Dendritic cell treated with granulocyte-macrophage colony-stimulating factor and Interleukin-4, amounts not matched to agents 40 ng/mL and 50 ng/mL, for 4 days (primary cell): Measurements from ENCODE around the gene COPZ1.
"Not testable (repeated sequence)": the region's sequence is repeated elsewhere in the genome, so short reads cannot be mapped to it uniquely, and the experiment has no call there.

Experiments
- H3K27ac Mint-ChIP-seq: one replicate; pipeline ENCODE4 v1.8.0; 2022; ENCODE audit warnings: mild to moderate bottlenecking, mixed read lengths
- H3K27me3 Mint-ChIP-seq: one replicate; pipeline ENCODE4 v1.8.0; 2022; ENCODE audit warnings: mild to moderate bottlenecking, mixed read lengths
- H3K36me3 Mint-ChIP-seq: one replicate; pipeline ENCODE4 v1.8.0; 2022; ENCODE audit warnings: low read depth, mixed read lengths
- H3K4me1 Mint-ChIP-seq: one replicate; pipeline ENCODE4 v1.8.0; 2022; ENCODE audit warnings: low read depth, mixed read lengths
- H3K4me3 Mint-ChIP-seq: one replicate; pipeline ENCODE4 v1.8.0; 2022; ENCODE audit warnings: mild to moderate bottlenecking, moderate library complexity, mixed read lengths
- H3K9me3 Mint-ChIP-seq: one replicate; pipeline ENCODE4 v1.8.0; 2022; ENCODE audit warnings: mixed read lengths
- intact Hi-C: fragments of 100-400 bp; cut with micrococcal nuclease; formaldehyde crosslinking; loops from one replicate; pipeline ENCODE4 v1.15.0; 2022

The COPZ1 gene

DNA sequence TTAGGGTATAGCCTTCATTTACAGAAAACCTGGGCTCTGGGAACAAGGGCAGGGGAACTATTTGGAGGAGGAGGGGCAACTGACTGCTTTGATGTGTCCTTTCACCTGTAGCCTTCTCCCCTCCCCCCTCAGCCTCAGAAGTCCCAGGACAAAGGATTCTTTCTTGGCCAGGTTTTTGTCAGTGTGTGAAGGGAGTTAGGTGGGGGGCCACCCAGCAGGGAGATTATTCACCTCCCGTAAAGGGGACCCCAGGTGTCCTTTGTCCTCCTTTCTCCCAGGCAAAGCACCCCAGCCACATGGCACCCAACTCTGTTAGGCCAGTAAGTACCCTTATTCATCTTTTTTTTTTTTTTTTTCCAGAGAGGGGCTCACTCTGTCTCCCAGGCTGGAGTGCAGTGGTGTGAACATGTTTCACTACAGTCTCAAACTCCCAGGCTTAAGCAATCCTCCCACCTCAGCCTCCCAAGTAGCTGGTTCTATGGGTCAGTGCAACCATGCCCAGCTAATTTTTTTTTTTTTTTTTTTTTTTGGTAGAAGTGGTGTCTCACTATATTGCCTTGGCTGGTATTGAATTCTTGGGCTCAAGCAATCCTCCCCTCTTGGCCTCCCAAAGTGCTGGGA, 23.4 kb upstream of the COPZ1 start:
- H3K27me3 Mint-ChIP-seq = no peaks in the 10 kb centered on the region
- H3K36me3 Mint-ChIP-seq = peaks cover 27% of the 10 kb centered on the region
- H3K4me1 Mint-ChIP-seq = peaks cover 86% of the 10 kb centered on the region
- H3K4me3 Mint-ChIP-seq = peak overlapping the region; percentile 91
- peak overlapping the region; percentile 82 for H3K27ac Mint-ChIP-seq
- H3K9me3 Mint-ChIP-seq = no peaks in the 10 kb centered on the region
- intact Hi-C loops = no loop called here

DNA sequence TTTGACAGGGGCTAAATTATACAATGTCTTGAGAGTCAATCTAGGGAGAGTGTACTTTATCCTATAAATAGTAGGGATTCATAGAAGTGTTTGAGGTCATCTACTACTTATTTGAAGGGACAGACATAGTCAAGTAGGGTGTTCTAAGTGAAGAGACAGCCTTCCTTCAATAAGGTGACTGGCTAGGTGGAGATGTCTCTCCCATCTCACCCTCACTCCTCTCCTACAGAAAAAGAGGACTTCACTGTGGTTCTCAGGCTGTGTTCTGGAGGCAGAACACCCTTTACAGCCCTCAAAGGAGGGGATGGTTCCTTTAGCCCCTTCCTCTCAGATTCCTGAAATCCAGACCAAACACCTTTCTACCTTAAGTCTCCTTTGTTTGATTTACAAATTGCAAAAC, 21.3 kb upstream of the COPZ1 start:
- H3K4me3 Mint-ChIP-seq = no peak overlapping the region
- intact Hi-C loops = no loop called here
- peak overlapping the region; percentile 95 for H3K27ac Mint-ChIP-seq
- H3K36me3 Mint-ChIP-seq = peaks cover 23% of the 10 kb centered on the region
- H3K27me3 Mint-ChIP-seq = no peaks in the 10 kb centered on the region
- H3K4me1 Mint-ChIP-seq = peaks cover 85% of the 10 kb centered on the region
- no peaks in the 10 kb centered on the region for H3K9me3 Mint-ChIP-seq

DNA sequence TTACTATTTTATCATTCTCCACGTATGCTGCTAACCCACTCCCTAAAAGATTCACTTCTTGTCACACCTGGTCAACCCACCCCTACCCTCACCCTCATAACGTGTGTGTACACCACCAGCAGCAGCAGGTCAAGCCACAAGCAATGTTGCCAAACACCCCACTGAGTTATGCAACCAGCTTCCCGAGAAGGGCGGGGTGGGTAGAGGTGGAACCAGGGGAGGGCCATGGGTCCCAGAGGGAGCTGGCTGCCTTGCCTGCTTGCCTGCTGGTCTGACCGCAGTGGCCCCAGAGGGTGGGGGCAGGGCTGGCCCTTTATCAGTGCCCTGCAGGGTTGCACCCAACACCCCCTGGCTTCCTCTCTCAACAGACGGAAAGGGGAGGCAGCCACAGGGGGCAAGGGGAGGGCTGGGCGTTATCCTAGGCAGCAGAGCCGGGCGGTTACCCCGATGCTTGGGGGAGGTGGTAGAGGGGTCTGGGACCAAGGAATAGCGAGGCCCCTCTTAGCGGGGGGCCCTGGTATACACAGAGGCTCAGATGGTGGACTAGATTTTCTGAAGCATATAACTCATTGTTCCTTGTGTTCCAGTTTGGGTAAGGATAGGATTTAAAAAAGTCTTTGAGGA, 20.6 kb upstream of the COPZ1 start:
- Mint-ChIP-seq H3K4me3 (peak overlapping the region; percentile 80), H3K9me3 (no peaks in the 10 kb centered on the region), H3K27ac (peak overlapping the region; percentile 95), H3K36me3 (peaks cover 17% of the 10 kb centered on the region), H3K27me3 (no peaks in the 10 kb centered on the region), H3K4me1 (peaks cover 79% of the 10 kb centered on the region)
- intact Hi-C loops = no loop called here

DNA sequence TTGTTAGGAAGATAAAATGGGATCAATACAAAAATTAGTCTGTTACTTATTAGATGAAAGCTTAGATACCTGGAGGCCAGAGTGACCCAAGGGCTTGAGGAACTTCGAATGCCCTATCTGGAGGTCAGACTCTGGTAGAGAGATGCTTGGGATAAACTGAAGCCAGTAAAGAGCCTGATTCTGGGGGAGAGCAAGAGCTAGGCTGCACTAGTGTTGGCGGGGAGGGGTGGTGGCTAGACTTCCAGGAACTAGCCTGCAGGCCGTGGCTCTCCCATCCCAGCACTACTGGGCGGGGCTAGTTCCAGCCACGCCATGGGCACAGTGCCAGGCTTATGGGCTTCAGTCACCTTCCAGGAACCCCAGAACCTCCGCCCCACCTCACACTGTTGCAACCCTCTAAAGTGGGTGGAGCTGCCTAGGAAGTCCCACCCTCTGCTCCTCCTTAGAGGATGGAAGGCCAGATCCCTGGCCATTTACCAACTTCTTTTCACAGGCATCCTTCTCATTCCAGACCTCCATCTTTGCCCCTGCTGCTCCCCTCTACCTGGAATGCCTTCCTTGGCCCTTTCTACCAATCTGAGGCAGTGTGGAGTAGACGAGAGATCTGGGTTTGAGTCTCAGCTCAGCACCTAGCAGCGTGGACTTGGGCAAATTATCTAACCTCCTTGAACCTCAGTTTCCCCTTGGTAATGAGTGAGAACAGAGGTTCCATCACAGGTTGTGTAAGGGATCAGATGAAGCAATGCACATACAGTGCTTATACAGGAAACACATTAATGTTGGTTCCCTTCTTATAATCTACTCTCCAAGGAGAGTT, 17.8 kb upstream of the COPZ1 start:
- Mint-ChIP-seq H3K4me3 (peak overlapping the region; percentile 55), H3K9me3 (no peaks in the 10 kb centered on the region), H3K4me1 (peaks cover 53% of the 10 kb centered on the region), H3K27ac (peak overlapping the region; percentile 95), H3K27me3 (no peaks in the 10 kb centered on the region), H3K36me3 (no peaks in the 10 kb centered on the region)
- intact Hi-C loops = loop anchor here (1.0 kb wide), 1 partner anchor 8 kb away; no protein-coding TSS in a partner anchor

DNA sequence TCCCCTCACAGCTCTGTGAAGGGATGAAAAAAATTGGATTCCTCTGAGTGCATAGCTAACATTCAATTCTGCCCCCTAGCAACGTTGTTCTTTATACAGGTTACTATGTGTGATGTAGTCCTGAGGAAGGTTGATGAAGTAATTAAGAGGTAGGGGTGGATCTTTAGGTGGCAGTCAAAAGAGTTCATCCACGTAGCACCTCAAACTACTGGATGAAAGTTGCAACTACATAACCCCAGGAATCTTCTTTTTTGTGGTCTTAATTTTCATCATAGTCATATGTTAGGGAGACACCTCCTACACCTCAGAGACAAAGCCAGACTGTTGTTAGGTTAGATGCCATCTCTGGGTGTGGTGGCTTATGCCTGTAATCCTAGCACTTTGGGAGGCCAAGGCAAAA, 13.9 kb upstream of the COPZ1 start:
- H3K4me3 Mint-ChIP-seq = no peak overlapping the region
- H3K4me1 Mint-ChIP-seq = peaks cover 26% of the 10 kb centered on the region
- no peaks in the 10 kb centered on the region for H3K36me3 Mint-ChIP-seq
- no peak overlapping the region for H3K27ac Mint-ChIP-seq
- no peaks in the 10 kb centered on the region for H3K9me3 Mint-ChIP-seq
- no peaks in the 10 kb centered on the region for H3K27me3 Mint-ChIP-seq
- intact Hi-C loops = no loop called here

DNA sequence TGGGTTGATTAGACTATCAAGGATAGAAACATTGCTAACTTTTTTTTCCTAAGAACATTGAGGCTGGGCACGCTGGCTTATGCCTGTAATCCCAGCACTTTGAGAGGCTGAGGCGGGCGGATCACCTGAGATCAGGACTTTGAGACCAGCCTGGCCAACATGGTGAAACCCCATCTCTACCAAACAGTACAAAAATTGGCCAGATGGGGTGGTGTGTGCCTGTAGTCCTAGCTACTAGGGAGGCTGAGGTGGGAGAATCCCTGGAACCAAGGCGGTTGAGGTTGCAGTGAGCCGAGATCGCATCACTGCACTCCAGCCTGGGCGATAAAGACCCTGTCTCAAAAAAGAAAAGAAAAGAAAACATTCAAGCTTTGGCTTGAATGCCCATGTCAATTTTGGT, 12.6 kb upstream of the COPZ1 start:
- intact Hi-C loops, H3K9me3 Mint-ChIP-seq, H3K27me3 Mint-ChIP-seq, H3K27ac Mint-ChIP-seq, H3K36me3 Mint-ChIP-seq, H3K4me3 Mint-ChIP-seq: not testable (repeated sequence)
- peaks cover 13% of the 10 kb centered on the region for H3K4me1 Mint-ChIP-seq

DNA sequence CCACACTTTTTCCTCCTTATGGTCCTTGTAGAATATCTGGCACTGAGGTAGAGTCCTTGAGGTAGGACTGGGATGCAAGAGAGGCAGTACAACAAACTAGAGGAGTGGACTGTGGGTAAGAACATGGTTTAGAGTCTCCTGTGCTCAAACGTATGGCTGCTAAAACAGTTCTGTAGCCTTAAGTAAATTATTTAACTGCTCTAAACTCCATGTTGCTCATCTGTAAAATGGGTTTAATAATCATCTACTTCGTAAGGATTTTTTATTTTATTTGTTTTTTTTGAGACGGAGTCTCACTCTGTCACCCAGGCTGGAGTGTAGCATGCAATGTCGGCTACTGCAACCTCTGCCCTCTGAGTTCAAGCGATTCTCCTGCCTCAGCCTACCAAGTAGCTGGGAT, 3.6 kb upstream of the COPZ1 start:
- H3K36me3 Mint-ChIP-seq = peaks cover 8% of the 10 kb centered on the region
- H3K27me3 Mint-ChIP-seq = no peaks in the 10 kb centered on the region
- H3K4me3 Mint-ChIP-seq = no peak overlapping the region
- no peak overlapping the region for H3K27ac Mint-ChIP-seq
- intact Hi-C loops = no loop called here
- H3K4me1 Mint-ChIP-seq = peaks cover 29% of the 10 kb centered on the region
- no peaks in the 10 kb centered on the region for H3K9me3 Mint-ChIP-seq

DNA sequence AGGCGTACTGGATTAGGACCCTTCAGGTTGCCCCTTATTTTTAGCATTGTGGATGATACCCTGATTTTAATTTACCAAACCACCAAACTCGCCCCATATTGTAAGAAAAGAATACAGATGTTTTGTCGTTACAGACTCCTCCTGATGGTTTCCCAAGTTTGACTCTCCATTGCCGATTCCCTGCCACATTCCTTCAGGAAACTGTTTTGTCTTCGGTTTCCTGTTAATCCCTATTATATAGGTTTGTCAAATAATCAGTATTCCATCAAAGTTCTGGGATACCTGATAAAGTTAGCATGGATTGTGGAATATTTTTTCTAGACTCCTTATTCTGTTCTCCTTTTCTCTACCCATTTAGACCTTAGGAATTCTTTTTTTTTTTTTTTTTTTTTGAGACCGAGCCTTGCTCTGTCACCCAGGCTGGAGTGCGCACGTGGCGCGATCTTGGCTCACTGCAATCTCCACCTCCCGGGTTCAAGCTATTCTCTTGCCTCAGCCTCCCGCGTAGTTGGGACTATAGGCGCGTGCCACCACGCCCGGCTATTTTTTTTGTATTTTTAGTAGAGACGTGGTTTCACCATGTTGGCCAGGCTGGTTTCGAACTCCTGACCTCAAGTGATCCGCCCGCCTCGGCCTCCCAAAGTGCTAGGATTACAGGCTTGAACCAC, 645 bp downstream of the COPZ1 start:
- intact Hi-C loops = loop anchor here (5.0 kb wide), 1 partner anchor 42 kb away; no protein-coding TSS in a partner anchor

DNA sequence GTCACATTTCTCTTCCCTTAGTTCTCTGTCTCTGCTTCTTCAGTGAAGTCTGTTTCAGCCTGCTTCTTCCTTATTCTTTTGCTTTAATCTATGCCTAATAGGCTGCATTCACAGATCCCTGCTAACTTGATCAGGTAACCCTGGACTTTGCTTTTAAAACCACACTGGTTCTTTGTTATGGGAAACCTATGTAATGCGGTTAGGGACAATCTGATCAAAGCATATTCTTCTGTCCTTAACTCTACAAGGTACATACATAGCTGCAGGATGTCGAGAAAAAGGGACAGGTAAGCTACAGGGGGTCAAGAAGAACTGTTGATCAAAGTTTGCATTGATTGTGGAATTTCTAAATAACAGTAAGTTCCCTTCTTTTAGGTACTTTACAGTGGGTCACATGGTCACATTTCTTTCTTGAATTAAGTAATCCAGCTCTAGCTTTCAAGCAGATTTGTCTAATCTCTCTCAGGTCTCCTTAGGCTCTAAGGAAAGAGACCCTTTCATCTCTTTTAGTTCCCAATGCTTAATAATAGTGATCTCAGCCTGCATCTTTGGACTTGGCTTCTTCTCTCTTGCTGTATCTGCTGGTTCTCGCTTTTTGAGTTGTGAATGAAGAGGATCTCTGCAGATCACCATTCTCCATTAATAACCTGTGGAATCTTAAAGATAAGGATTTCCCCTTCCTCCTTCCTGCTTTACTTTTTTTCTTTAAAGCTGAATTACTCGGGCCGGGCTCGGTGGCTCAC, 3.8 kb downstream of the COPZ1 start:
- Mint-ChIP-seq H3K27me3 (no peaks in the 10 kb centered on the region), H3K9me3 (no peaks in the 10 kb centered on the region), H3K27ac (peak overlapping the region; percentile 76), H3K36me3 (peaks cover 37% of the 10 kb centered on the region), H3K4me1 (peaks cover 59% of the 10 kb centered on the region), H3K4me3 (no peak overlapping the region)
- intact Hi-C loops = loop anchor here (5.0 kb wide), 1 partner anchor 39 kb away; no protein-coding TSS in a partner anchor

More for the DNA sequence above, 645 bp downstream of the COPZ1 start:
- not testable (repeated sequence) for H3K9me3 Mint-ChIP-seq, H3K27me3 Mint-ChIP-seq
- Mint-ChIP-seq H3K27ac (peak overlapping the region; percentile 95), H3K4me3 (peak overlapping the region; percentile 100), H3K36me3 (peaks cover 26% of the 10 kb centered on the region), H3K4me1 (peaks cover 55% of the 10 kb centered on the region)

DNA sequence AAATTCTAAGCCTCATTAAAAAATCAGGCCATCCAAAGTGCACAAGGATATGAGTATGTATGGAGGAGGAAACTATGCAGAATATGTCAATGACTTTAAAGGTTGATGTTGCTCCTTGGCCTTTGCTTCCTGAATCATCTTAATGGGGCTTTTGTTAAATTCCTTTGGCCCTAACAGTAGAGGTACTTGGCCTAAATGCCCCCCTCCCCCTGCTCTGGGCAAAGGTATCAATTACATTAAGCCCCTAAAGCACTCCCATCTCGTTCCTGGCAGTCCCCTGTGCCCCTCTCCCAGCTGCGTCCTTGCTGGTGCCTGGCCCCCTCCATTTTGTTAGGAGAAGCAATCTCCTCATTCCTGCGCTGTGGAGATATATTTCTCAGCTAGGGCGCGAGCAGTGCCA, 4.8 kb downstream of the COPZ1 start:
- H3K36me3 Mint-ChIP-seq = peaks cover 41% of the 10 kb centered on the region
- H3K27me3 Mint-ChIP-seq = no peaks in the 10 kb centered on the region
- H3K4me1 Mint-ChIP-seq = peaks cover 53% of the 10 kb centered on the region
- peak overlapping the region; percentile 38 for H3K27ac Mint-ChIP-seq
- H3K9me3 Mint-ChIP-seq = no peaks in the 10 kb centered on the region
- no peak overlapping the region for H3K4me3 Mint-ChIP-seq
- intact Hi-C loops = loop anchor here (5.0 kb wide), 1 partner anchor 38 kb away; no protein-coding TSS in a partner anchor

DNA sequence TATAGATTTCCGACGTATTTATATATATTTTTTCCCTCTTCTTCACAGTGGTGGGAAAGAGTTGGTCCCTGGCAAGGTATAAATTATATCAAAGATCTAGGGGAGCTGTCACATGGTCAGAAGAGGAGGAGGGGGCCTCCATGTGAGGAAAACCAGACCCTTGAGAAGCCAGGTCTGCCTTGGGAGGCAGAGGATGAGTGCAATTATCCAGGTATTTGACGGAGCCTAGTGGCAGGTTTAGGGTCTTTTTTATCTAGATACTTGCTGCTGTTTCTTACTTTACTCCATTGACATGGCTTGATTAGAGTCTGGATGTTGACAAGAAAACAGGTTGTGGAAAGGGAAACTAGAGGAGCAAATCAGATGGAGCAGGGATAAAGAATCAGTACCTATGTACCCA, 5.5 kb downstream of the COPZ1 start:
- no peaks in the 10 kb centered on the region for H3K27me3 Mint-ChIP-seq
- peaks cover 53% of the 10 kb centered on the region for H3K4me1 Mint-ChIP-seq
- no peak overlapping the region for H3K27ac Mint-ChIP-seq
- intact Hi-C loops = no loop called here
- H3K4me3 Mint-ChIP-seq = no peak overlapping the region
- H3K9me3 Mint-ChIP-seq = no peaks in the 10 kb centered on the region
- H3K36me3 Mint-ChIP-seq = peaks cover 34% of the 10 kb centered on the region

DNA sequence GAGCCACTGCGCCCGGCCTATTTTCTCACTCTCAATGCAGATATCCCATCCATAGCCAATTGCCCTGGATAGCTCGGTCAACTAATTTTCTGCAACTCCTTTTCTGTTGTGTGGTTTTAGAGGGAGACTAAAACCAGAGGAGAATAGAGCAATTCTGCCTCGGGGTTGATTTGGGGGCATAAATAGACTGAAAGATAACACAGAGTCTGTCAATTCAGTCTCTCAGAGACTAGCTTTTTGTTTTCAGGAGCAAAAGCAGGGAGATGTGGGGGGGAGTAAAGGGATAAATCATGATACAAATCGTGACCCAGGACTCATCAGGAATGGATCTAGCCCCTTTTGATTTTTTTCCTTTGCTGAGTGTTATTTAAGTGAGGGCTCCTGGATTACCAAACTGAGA, 6.5 kb downstream of the COPZ1 start:
- Mint-ChIP-seq H3K4me3 (no peak overlapping the region), H3K9me3 (no peaks in the 10 kb centered on the region), H3K27me3 (no peaks in the 10 kb centered on the region), H3K27ac (no peak overlapping the region), H3K4me1 (peaks cover 53% of the 10 kb centered on the region), H3K36me3 (peaks cover 33% of the 10 kb centered on the region)
- intact Hi-C loops = no loop called here

DNA sequence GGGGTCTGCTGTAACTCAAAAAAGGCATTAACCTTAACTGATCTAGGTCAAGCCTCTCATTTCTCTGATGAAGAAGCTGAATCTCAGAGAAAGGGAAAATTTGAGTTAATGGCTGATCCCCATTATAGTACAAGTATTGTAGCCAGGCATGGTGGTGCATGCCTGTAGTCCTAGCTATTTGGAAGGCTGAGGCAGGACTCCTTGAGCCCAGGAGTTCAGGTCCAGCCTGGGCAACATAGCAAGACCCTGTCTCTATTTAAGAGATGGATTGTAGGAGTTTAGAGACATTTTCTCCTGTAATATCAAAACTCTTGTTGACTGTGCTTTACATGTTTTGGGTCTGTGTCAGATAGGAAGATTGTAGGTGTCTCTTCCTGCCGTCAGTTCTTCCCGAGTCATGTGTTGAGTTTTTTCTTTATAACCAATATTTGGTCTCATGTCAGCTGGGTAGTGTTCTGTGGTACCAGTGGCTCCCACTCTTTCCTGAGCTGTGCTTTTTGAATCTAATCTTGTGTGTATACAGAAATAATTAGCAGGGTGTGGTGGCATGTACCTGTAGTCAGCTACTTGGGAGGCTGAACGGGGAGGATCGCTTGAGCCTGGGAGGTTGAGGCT, 8.6 kb downstream of the COPZ1 start:
- Mint-ChIP-seq H3K9me3 (no peaks in the 10 kb centered on the region), H3K27me3 (no peaks in the 10 kb centered on the region), H3K36me3 (peaks cover 33% of the 10 kb centered on the region), H3K4me3 (no peak overlapping the region), H3K4me1 (peaks cover 49% of the 10 kb centered on the region), H3K27ac (no peak overlapping the region)
- intact Hi-C loops = no loop called here
